ENCODE measurements around the gene ACKR2. TPM values are rescaled to one million over a fixed set of nuclear protein-coding genes. Genes with fewer than 3 reads are reported as not detected.
A peak's percentile ranks its signal among the peaks of the same experiment; 100 is the strongest.

Gene ACKR2
- total RNA-seq, 1 donor, result not detected

- DNase-seq (ENCODE audit: insufficient read length, low spot score, missing footprints), result peak; percentile 54
- no peaks in the 10 kb centered on the region for H3K9me3 ChIP-seq (ENCODE audit: low read depth, low read length)
- H3K4me1 ChIP-seq (ENCODE audit: insufficient read depth, low read length), result no peaks in the 10 kb centered on the region
- no peaks in the 10 kb centered on the region for H3K36me3 ChIP-seq (ENCODE audit: insufficient read depth, low read length)
- H3K27me3 ChIP-seq (ENCODE audit: insufficient read depth, low read length), result peaks cover 7% of the 10 kb centered on the region
- H3K79me2 ChIP-seq (ENCODE audit: insufficient read depth, low read length), result no peaks in the 10 kb centered on the region
- no peak overlapping the region for H2AFZ ChIP-seq (ENCODE audit: low read length)
- no peak for TF ChIP-seq CTCF (IDR thresholded peaks at IDR 0.05; ENCODE audit: extremely low read depth, low read depth, low read length)
- no peak overlapping the region for H3K27ac ChIP-seq (ENCODE audit: low read depth, low read length)
- H3K4me3 ChIP-seq (ENCODE audit: insufficient read depth, low read length), result no peak overlapping the region
- H3K4me2 ChIP-seq (ENCODE audit: insufficient read depth, low read length), result no peak overlapping the region
- no peaks in the 10 kb centered on the region for H4K20me1 ChIP-seq (ENCODE audit: insufficient read depth, low read length)
Measured at GRCh38 chr3:42873221-42873982, 64.2 kb downstream of the ACKR2 start.

GRCh38 chr3:42874749-42875148, 65.5 kb downstream of the ACKR2 start:
- Histone ChIP-seq H3K36me3 (ENCODE audit: insufficient read depth, low read length) (no peaks in the 10 kb centered on the region), H4K20me1 (ENCODE audit: insufficient read depth, low read length) (no peaks in the 10 kb centered on the region), H3K4me2 (ENCODE audit: insufficient read depth, low read length) (no peak overlapping the region), H3K4me3 (ENCODE audit: insufficient read depth, low read length) (no peak overlapping the region), H3K27me3 (ENCODE audit: insufficient read depth, low read length) (peaks cover 7% of the 10 kb centered on the region), H3K4me1 (ENCODE audit: insufficient read depth, low read length) (no peaks in the 10 kb centered on the region), H3K27ac (ENCODE audit: low read depth, low read length) (no peak overlapping the region), H3K79me2 (ENCODE audit: insufficient read depth, low read length) (no peaks in the 10 kb centered on the region), H2AFZ (ENCODE audit: low read length) (no peak overlapping the region), H3K9me3 (ENCODE audit: low read depth, low read length) (no peaks in the 10 kb centered on the region)
- no peak for TF ChIP-seq CTCF (IDR thresholded peaks at IDR 0.05; ENCODE audit: extremely low read depth, low read depth, low read length)
- DNase-seq (ENCODE audit: insufficient read length, low spot score, missing footprints), result peak; percentile 10

- Histone ChIP-seq H3K4me3 (ENCODE audit: insufficient read depth, low read length) (no peak within 1 kb of the TSS), H3K4me1 (ENCODE audit: insufficient read depth, low read length) (no peaks in the 10 kb centered on the region), H3K36me3 (ENCODE audit: insufficient read depth, low read length) (no peaks in the 10 kb centered on the region), H3K79me2 (ENCODE audit: insufficient read depth, low read length) (no peaks in the 10 kb centered on the region), H4K20me1 (ENCODE audit: insufficient read depth, low read length) (no peaks in the 10 kb centered on the region), H3K27me3 (ENCODE audit: insufficient read depth, low read length) (peaks cover 7% of the 10 kb centered on the region), H3K27ac (ENCODE audit: low read depth, low read length) (no peak within 1 kb of the TSS), H3K4me2 (ENCODE audit: insufficient read depth, low read length) (no peak within 1 kb of the TSS), H2AFZ (ENCODE audit: low read length) (no peak within 1 kb of the TSS), H3K9me3 (ENCODE audit: low read depth, low read length) (no peaks in the 10 kb centered on the region)
- no peak for TF ChIP-seq CTCF (IDR thresholded peaks at IDR 0.05; ENCODE audit: extremely low read depth, low read depth, low read length)
- DNase-seq (ENCODE audit: insufficient read length, low spot score, missing footprints), result peak; percentile 57
Measured at GRCh38 chr3:42875325-42876151, 66.3 kb downstream of the ACKR2 start, which contains the start of gene CYP8B1. CYP8B1 (minus strand) TSS chr3:42875879; CDS start chr3:42875816, 63 bp downstream.

GRCh38 chr3:42876401-42876800, 67.2 kb downstream of the ACKR2 start:
- Histone ChIP-seq H3K27ac (ENCODE audit: low read depth, low read length) (no peak overlapping the region), H3K79me2 (ENCODE audit: insufficient read depth, low read length) (no peaks in the 10 kb centered on the region), H3K27me3 (ENCODE audit: insufficient read depth, low read length) (peaks cover 7% of the 10 kb centered on the region), H2AFZ (ENCODE audit: low read length) (no peak overlapping the region), H3K4me1 (ENCODE audit: insufficient read depth, low read length) (no peaks in the 10 kb centered on the region), H4K20me1 (ENCODE audit: insufficient read depth, low read length) (no peaks in the 10 kb centered on the region), H3K4me3 (ENCODE audit: insufficient read depth, low read length) (no peak overlapping the region), H3K9me3 (ENCODE audit: low read depth, low read length) (no peaks in the 10 kb centered on the region), H3K4me2 (ENCODE audit: insufficient read depth, low read length) (no peak overlapping the region), H3K36me3 (ENCODE audit: insufficient read depth, low read length) (no peaks in the 10 kb centered on the region)
- DNase-seq (ENCODE audit: insufficient read length, low spot score, missing footprints), result no peak
- no peak for TF ChIP-seq CTCF (IDR thresholded peaks at IDR 0.05; ENCODE audit: extremely low read depth, low read depth, low read length)
